Activated naive CD8-positive, alpha-beta T cell treated with anti-CD3 and anti-CD28 coated beads, Interleukin-2, amount 50 U/mL, for 24 hours (primary cell): ENCODE results near the gene MAP4K5.
"Not testable (repeated sequence)": the region's sequence is repeated elsewhere in the genome, so short reads cannot be mapped to it uniquely, and the experiment has no call there.

Source experiments
- ATAC-seq: fragments of 150-1000 bp; cut with Tn5 transposase; one replicate; pipeline ENCODE4 v1.10.0; 2021
- DNase-seq: peaks from one replicate; pipeline ENCODE4 v3.0.0; 2021
- H3K27ac Mint-ChIP-seq: one replicate; pipeline ENCODE4 v1.8.0; 2021; ENCODE audit warnings: mild to moderate bottlenecking, mixed read lengths
- H3K27me3 Mint-ChIP-seq: one replicate; pipeline ENCODE4 v1.8.0; 2021; ENCODE audit warnings: mixed read lengths
- H3K36me3 Mint-ChIP-seq: one replicate; pipeline ENCODE4 v1.8.0; 2021; ENCODE audit warnings: low read depth, mixed read lengths
- H3K4me1 Mint-ChIP-seq: one replicate; pipeline ENCODE4 v1.8.0; 2021; ENCODE audit warnings: mixed read lengths
- H3K4me3 Mint-ChIP-seq: one replicate; pipeline ENCODE4 v1.8.0; 2021; ENCODE audit warnings: mild to moderate bottlenecking, moderate library complexity, mixed read lengths
- H3K9me3 Mint-ChIP-seq: one replicate; pipeline ENCODE4 v1.8.0; 2021; ENCODE audit warnings: mixed read lengths

MAP4K5 gene

GRCh38 chr14:50532502-50533240 lies at the start of gene MAP4K5:
TSS of gene MAP4K5 (minus strand) at chr14:50532569. CDS start at chr14:50532049, 520 bp downstream.
- peak within 1 kb of the TSS; percentile 88 for H3K4me3 Mint-ChIP-seq
- peaks cover 7% of the 10 kb centered on the region for H3K9me3 Mint-ChIP-seq
- no peaks in the 10 kb centered on the region for H3K27me3 Mint-ChIP-seq
- peaks cover 3% of the 10 kb centered on the region for H3K36me3 Mint-ChIP-seq
- ATAC-seq (peak; percentile 98), DNase-seq (peak; percentile 89)
- H3K4me1 Mint-ChIP-seq: peaks cover 41% of the 10 kb centered on the region
- peak within 1 kb of the TSS; percentile 75 for H3K27ac Mint-ChIP-seq

GRCh38 chr14:50578433-50578832 lies 46.1 kb upstream of the MAP4K5 start:
- ATAC-seq (no peak), DNase-seq (no peak)
- Mint-ChIP-seq H3K4me1 (no peaks in the 10 kb centered on the region), H3K4me3 (no peak overlapping the region), H3K36me3 (no peaks in the 10 kb centered on the region), H3K27me3 (no peaks in the 10 kb centered on the region), H3K9me3 (no peaks in the 10 kb centered on the region), H3K27ac (no peak overlapping the region)

- H3K27me3 Mint-ChIP-seq: no peaks in the 10 kb centered on the region
- H3K4me1 Mint-ChIP-seq: no peaks in the 10 kb centered on the region
- ATAC-seq: no peak
- H3K9me3 Mint-ChIP-seq: no peaks in the 10 kb centered on the region
- no peak for DNase-seq
- no peak overlapping the region for H3K4me3 Mint-ChIP-seq
- no peaks in the 10 kb centered on the region for H3K36me3 Mint-ChIP-seq
- no peak overlapping the region for H3K27ac Mint-ChIP-seq
Observed at GRCh38 chr14:50577982-50578381, 45.6 kb upstream of the MAP4K5 start.

GRCh38 chr14:50575769-50576168 lies 43.4 kb upstream of the MAP4K5 start:
- ATAC-seq (no peak), DNase-seq (no peak)
- Mint-ChIP-seq H3K27ac (no peak overlapping the region), H3K36me3 (peaks cover 2% of the 10 kb centered on the region), H3K9me3 (peaks cover 16% of the 10 kb centered on the region), H3K4me1 (no peaks in the 10 kb centered on the region), H3K4me3 (no peak overlapping the region), H3K27me3 (no peaks in the 10 kb centered on the region)

GRCh38 chr14:50573862-50574261 lies 41.5 kb upstream of the MAP4K5 start:
- ATAC-seq (no peak), DNase-seq (no peak)
- Mint-ChIP-seq H3K4me1 (no peaks in the 10 kb centered on the region), H3K27me3 (no peaks in the 10 kb centered on the region), H3K9me3 (peaks cover 31% of the 10 kb centered on the region), H3K27ac (no peak overlapping the region), H3K36me3 (peaks cover 4% of the 10 kb centered on the region), H3K4me3 (no peak overlapping the region)

GRCh38 chr14:50569714-50570274 lies 37.4 kb upstream of the MAP4K5 start:
- Mint-ChIP-seq H3K4me3 (no peak overlapping the region), H3K27me3 (no peaks in the 10 kb centered on the region), H3K36me3 (peaks cover 6% of the 10 kb centered on the region), H3K9me3 (peaks cover 37% of the 10 kb centered on the region), H3K4me1 (no peaks in the 10 kb centered on the region), H3K27ac (no peak overlapping the region)
- DNase-seq (no peak), ATAC-seq (no peak)

- Mint-ChIP-seq H3K4me1 (peaks cover 14% of the 10 kb centered on the region), H3K9me3 (no peaks in the 10 kb centered on the region), H3K27ac (no peak overlapping the region), H3K36me3 (no peaks in the 10 kb centered on the region), H3K27me3 (peaks cover 21% of the 10 kb centered on the region), H3K4me3 (no peak overlapping the region)
- ATAC-seq (no peak), DNase-seq (no peak)
Observed at GRCh38 chr14:50562841-50563240, 30.5 kb upstream of the MAP4K5 start.

- peak; percentile 61 for DNase-seq
- Mint-ChIP-seq H3K4me3 (peak overlapping the region; percentile 78), H3K36me3 (no peaks in the 10 kb centered on the region), H3K27ac (no peak overlapping the region), H3K27me3 (peaks cover 34% of the 10 kb centered on the region), H3K9me3 (peaks cover under 1% of the 10 kb centered on the region), H3K4me1 (peaks cover 14% of the 10 kb centered on the region)
- peak; percentile 61 for ATAC-seq
Observed at GRCh38 chr14:50560931-50561285, 28.5 kb upstream of the MAP4K5 start.

GRCh38 chr14:50559990-50560930 lies 27.9 kb upstream of the MAP4K5 start, which contains the start of gene ATL1:
TSS of gene ATL1 (plus strand) at chr14:50560145. CDS start at chr14:50560266, 121 bp downstream.
- Mint-ChIP-seq H3K27ac (no peak within 1 kb of the TSS), H3K27me3 (peaks cover 39% of the 10 kb centered on the region)
- DNase-seq: peak; percentile 51

GRCh38 chr14:50552796-50553195 lies 20.4 kb upstream of the MAP4K5 start:
- not testable (repeated sequence) for H3K4me3 Mint-ChIP-seq, H3K36me3 Mint-ChIP-seq, ATAC-seq, DNase-seq, H3K27ac Mint-ChIP-seq, H3K4me1 Mint-ChIP-seq
- Mint-ChIP-seq H3K9me3 (peaks cover 17% of the 10 kb centered on the region), H3K27me3 (peaks cover 48% of the 10 kb centered on the region)

More at GRCh38 chr14:50559990-50560930, 27.9 kb upstream of the MAP4K5 start, which contains the start of gene ATL1:
- Mint-ChIP-seq H3K4me3 (peak within 1 kb of the TSS; percentile 78), H3K9me3 (peaks cover 4% of the 10 kb centered on the region), H3K4me1 (peaks cover 14% of the 10 kb centered on the region), H3K36me3 (no peaks in the 10 kb centered on the region)
- ATAC-seq: peak; percentile 73

- Mint-ChIP-seq H3K9me3 (peaks cover 17% of the 10 kb centered on the region), H3K4me3 (no peak overlapping the region), H3K36me3 (no peaks in the 10 kb centered on the region), H3K27ac (no peak overlapping the region), H3K27me3 (peaks cover 41% of the 10 kb centered on the region), H3K4me1 (no peaks in the 10 kb centered on the region)
- ATAC-seq (no peak), DNase-seq (no peak)
Observed at GRCh38 chr14:50551877-50552276, 19.5 kb upstream of the MAP4K5 start.

GRCh38 chr14:50550294-50550693 lies 17.9 kb upstream of the MAP4K5 start:
- Mint-ChIP-seq H3K36me3 (no peaks in the 10 kb centered on the region), H3K4me3 (no peak overlapping the region), H3K27ac (no peak overlapping the region), H3K9me3 (peaks cover 14% of the 10 kb centered on the region), H3K4me1 (no peaks in the 10 kb centered on the region), H3K27me3 (peaks cover 31% of the 10 kb centered on the region)
- DNase-seq: no peak
- no peak for ATAC-seq

- DNase-seq: no peak
- Mint-ChIP-seq H3K36me3 (no peaks in the 10 kb centered on the region), H3K27ac (no peak overlapping the region), H3K9me3 (peaks cover 1% of the 10 kb centered on the region), H3K27me3 (peaks cover 1% of the 10 kb centered on the region), H3K4me3 (no peak overlapping the region), H3K4me1 (peaks cover 7% of the 10 kb centered on the region)
- no peak for ATAC-seq
Observed at GRCh38 chr14:50545618-50546017, 13.2 kb upstream of the MAP4K5 start.

- no peak overlapping the region for H3K27ac Mint-ChIP-seq
- ATAC-seq: no peak
- peaks cover 7% of the 10 kb centered on the region for H3K4me1 Mint-ChIP-seq
Observed at GRCh38 chr14:50544911-50545310, 12.5 kb upstream of the MAP4K5 start.

More at GRCh38 chr14:50544911-50545310, 12.5 kb upstream of the MAP4K5 start:
- Mint-ChIP-seq H3K27me3 (no peaks in the 10 kb centered on the region), H3K9me3 (no peaks in the 10 kb centered on the region), H3K36me3 (no peaks in the 10 kb centered on the region), H3K4me3 (no peak overlapping the region)
- DNase-seq: no peak
